HUES48 (cell line): Measurements from ENCODE around the gene WWC1.
A peak's percentile ranks its signal among the peaks of the same experiment; 100 is the strongest.

Experiments used
- H3K27ac ChIP-seq: one replicate; pipeline ENCODE4 v1.7.0; 2013; ENCODE audit warnings: low read depth, low read length, inconsistent platforms
- H3K27me3 ChIP-seq: 2 replicates; pipeline ENCODE4 v1.6.1; 2013; ENCODE audit warnings: mild to moderate bottlenecking, low read length; ENCODE audit not compliant: control insufficient read depth, insufficient read depth
- H3K36me3 ChIP-seq: 2 replicates; pipeline ENCODE4 v1.6.1; 2013; ENCODE audit warnings: low read length; ENCODE audit not compliant: control insufficient read depth, insufficient read depth
- H3K4me1 ChIP-seq: 2 replicates; pipeline ENCODE4 v1.6.1; 2013; ENCODE audit warnings: mild to moderate bottlenecking, low read length; ENCODE audit not compliant: control insufficient read depth, insufficient read depth
- H3K4me3 ChIP-seq: 2 replicates; pipeline ENCODE4 v1.5.1; 2013; ENCODE audit warnings: mild to moderate bottlenecking, low read depth, low read length
- H3K9ac ChIP-seq: 2 replicates; pipeline ENCODE4 v1.6.1; 2013; ENCODE audit warnings: mild to moderate bottlenecking, low read depth, low read length, moderate library complexity
- H3K9me3 ChIP-seq: 2 replicates; pipeline ENCODE4 v1.6.1; 2013; ENCODE audit warnings: low read length; ENCODE audit not compliant: control insufficient read depth, insufficient read depth

WWC1 gene

GRCh38 chr5:168469816-168470215, 178.4 kb downstream of the WWC1 start:
- Histone ChIP-seq H3K9me3 (no peaks in the 10 kb centered on the region), H3K4me3 (no peak overlapping the region), H3K36me3 (peaks cover 58% of the 10 kb centered on the region), H3K9ac (no peak overlapping the region), H3K27ac (no peak overlapping the region), H3K27me3 (no peaks in the 10 kb centered on the region), H3K4me1 (no peaks in the 10 kb centered on the region)

GRCh38 chr5:168471785-168472184, 180.3 kb downstream of the WWC1 start:
- Histone ChIP-seq H3K4me3 (no peak overlapping the region), H3K4me1 (no peaks in the 10 kb centered on the region), H3K27me3 (no peaks in the 10 kb centered on the region), H3K27ac (no peak overlapping the region), H3K9me3 (no peaks in the 10 kb centered on the region), H3K9ac (no peak overlapping the region), H3K36me3 (peaks cover 41% of the 10 kb centered on the region)

DNA sequence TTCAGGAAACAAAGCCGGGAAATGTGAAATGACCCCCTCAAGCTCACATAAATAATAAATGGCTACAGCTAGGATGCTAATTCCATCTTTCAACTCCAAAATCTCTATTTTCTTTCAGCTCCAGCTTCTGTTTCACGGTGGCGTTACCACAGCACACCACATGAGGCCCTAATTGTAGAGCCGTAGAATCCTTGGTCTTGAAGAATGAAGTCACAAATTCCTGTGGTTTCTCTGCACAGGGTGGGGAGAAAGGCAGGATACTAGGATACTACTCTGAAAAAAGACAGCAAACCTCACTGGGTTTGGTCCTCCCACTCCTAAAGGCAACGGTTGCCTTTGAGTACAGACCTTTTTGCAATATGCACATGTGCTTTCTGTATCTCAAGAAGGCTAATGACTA, 180.9 kb downstream of the WWC1 start:
- no peak overlapping the region for H3K4me3 ChIP-seq
- H3K27ac ChIP-seq: no peak overlapping the region
- H3K36me3 ChIP-seq: peaks cover 40% of the 10 kb centered on the region
- no peaks in the 10 kb centered on the region for H3K4me1 ChIP-seq
- H3K27me3 ChIP-seq: no peaks in the 10 kb centered on the region
- no peak overlapping the region for H3K9ac ChIP-seq
- H3K9me3 ChIP-seq: no peaks in the 10 kb centered on the region

DNA sequence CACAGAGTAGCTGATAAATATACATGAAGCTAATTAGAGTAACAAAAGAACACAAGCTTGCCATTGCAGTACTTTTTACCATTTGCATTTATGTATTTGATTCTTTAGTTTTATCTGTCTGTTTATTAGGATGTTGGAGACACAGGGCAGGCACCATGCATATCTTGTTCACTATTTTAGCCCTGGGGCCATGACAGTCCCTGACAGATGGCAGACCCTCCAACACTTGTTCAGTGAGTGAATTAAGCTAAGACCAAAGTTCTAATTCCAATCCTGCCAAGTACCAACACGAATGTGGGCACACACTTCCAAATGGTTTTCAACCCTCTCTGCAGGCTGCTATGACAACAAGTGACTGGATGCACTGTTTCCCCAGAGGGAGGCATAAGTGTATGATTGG, 182.9 kb downstream of the WWC1 start:
- no peaks in the 10 kb centered on the region for H3K4me1 ChIP-seq
- no peak overlapping the region for H3K27ac ChIP-seq
- H3K4me3 ChIP-seq: no peak overlapping the region

GRCh38 chr5:168477060-168477459, 185.6 kb downstream of the WWC1 start:
- H3K4me3 ChIP-seq: no peak overlapping the region
- no peak overlapping the region for H3K9ac ChIP-seq
- H3K27ac ChIP-seq: no peak overlapping the region
- H3K9me3 ChIP-seq: no peaks in the 10 kb centered on the region
- no peaks in the 10 kb centered on the region for H3K4me1 ChIP-seq
- 0 out of 2 replicates have a peak, but pooled peaks cover 5% of the 10 kb centered on the region for H3K36me3 ChIP-seq
- no peaks in the 10 kb centered on the region for H3K27me3 ChIP-seq

More for the DNA sequence above, 182.9 kb downstream of the WWC1 start:
- no peaks in the 10 kb centered on the region for H3K9me3 ChIP-seq
- H3K27me3 ChIP-seq: no peaks in the 10 kb centered on the region
- peaks cover 21% of the 10 kb centered on the region; the same call in 1 of the 2 replicates for H3K36me3 ChIP-seq
- H3K9ac ChIP-seq: no peak overlapping the region

GRCh38 chr5:168479166-168479565, 187.7 kb downstream of the WWC1 start:
- Histone ChIP-seq H3K9ac (no peak overlapping the region), H3K4me1 (no peaks in the 10 kb centered on the region), H3K27me3 (no peaks in the 10 kb centered on the region), H3K36me3 (no peaks in the 10 kb centered on the region), H3K4me3 (no peak overlapping the region), H3K9me3 (no peaks in the 10 kb centered on the region), H3K27ac (no peak overlapping the region)

GRCh38 chr5:168480601-168481000, 189.2 kb downstream of the WWC1 start:
- Histone ChIP-seq H3K27me3 (no peaks in the 10 kb centered on the region), H3K9me3 (no peaks in the 10 kb centered on the region), H3K27ac (no peak overlapping the region), H3K4me1 (no peaks in the 10 kb centered on the region), H3K36me3 (no peaks in the 10 kb centered on the region), H3K9ac (no peak overlapping the region), H3K4me3 (no peak overlapping the region)

DNA sequence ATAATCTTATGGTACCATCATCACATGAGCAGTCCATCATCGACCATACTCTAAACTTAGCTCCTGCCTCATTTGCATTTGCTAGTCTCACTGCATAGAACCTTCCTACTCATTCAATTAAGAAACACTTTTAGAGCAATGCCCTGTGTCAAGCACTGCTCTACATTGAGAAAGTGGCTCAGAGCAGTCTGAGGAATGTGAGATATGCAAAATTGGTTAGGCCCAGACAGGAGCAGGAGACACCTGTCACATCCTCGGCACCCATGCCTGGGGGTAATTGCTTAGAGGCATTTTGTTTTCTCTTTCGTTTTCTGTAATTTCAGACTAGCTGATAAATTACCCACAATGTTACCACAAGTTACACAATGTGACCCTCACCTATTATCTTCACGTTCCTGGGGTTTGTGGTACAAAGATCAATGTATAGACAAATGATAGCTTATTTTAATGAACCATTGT, 189.9 kb downstream of the WWC1 start:
- no peak overlapping the region for H3K9ac ChIP-seq
- no peak overlapping the region for H3K4me3 ChIP-seq

DNA sequence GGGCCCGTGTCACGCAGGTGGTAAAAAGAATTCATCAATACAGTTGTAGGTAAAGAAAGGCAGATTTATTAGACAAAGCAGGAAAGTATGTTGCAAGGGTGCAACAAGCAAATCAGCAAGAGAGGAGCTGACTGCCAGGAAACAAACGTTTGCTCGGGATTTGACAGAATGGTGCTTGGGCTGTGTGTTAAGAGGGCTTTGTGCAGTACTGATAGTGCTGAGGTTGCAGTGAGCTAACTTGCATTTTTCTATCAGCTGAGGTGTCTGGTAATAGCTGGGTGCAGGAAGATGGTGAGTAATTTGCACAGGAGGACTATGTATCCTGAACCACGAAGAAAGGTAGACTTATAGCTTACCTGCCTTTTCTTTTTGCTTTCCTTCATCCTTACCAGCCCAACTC, 190.9 kb downstream of the WWC1 start:
- peaks cover 2% of the 10 kb centered on the region; the same call in 1 of the 2 replicates for H3K4me1 ChIP-seq
- no peak overlapping the region for H3K27ac ChIP-seq
- no peaks in the 10 kb centered on the region for H3K9me3 ChIP-seq
- no peaks in the 10 kb centered on the region for H3K27me3 ChIP-seq
- no peaks in the 10 kb centered on the region for H3K36me3 ChIP-seq
- no peak overlapping the region for H3K9ac ChIP-seq
- no peak overlapping the region for H3K4me3 ChIP-seq

More for the DNA sequence above, 189.9 kb downstream of the WWC1 start:
- Histone ChIP-seq H3K27me3 (no peaks in the 10 kb centered on the region), H3K9me3 (no peaks in the 10 kb centered on the region), H3K4me1 (no peaks in the 10 kb centered on the region), H3K36me3 (no peaks in the 10 kb centered on the region), H3K27ac (no peak overlapping the region)

DNA sequence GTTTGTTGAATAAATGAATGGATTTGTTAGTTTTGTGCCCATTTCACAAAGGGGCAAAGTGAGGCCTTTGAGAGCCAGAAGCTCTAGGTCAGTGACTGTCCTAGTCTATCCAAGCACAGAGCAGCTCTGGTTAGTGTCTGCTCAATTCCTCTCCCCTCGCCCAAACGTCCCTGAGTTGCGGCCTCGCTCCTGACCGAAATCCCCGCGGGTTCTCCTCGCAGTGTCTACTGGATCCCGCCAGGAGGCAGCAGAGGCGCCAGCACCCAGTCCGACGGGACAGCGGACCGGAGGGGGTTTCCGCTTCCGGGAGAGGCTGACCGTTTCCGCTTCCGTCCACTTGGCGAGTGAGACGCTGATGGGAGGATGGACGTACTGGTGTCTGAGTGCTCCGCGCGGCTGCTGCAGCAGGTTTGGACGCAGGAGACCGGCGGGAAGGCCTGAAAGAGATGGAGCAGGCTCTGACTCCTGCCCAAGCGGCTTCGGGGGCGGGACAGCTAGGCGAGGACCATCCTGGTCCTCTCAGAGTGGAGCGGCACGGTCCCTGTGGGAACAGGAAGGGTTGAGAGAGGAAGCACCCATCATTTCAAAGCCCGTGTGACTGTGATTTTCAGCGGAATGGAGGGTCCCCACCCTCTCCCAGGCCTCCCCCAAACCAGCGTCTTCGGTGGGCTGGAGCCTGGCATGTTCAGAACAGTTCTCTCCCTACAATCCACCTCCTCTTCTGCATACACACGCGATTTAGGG, 194.9 kb downstream of the WWC1 start, which contains the start of gene RARS1:
TSS of gene RARS1 (plus strand) at position 336 of the 744 bp plus-strand sequence. CDS start at position 364, 28 bp downstream.
- H3K27me3 ChIP-seq: no peaks in the 10 kb centered on the region
- peaks cover 3% of the 10 kb centered on the region; the same call in 1 of the 2 replicates for H3K4me1 ChIP-seq
- H3K27ac ChIP-seq: no peak within 1 kb of the TSS
- no peaks in the 10 kb centered on the region for H3K9me3 ChIP-seq
- H3K4me3 ChIP-seq: peak within 1 kb of the TSS; percentile 90
- H3K9ac ChIP-seq: peak within 1 kb of the TSS; percentile 49
- H3K36me3 ChIP-seq: peaks cover 36% of the 10 kb centered on the region

GRCh38 chr5:168489059-168489458, 197.6 kb downstream of the WWC1 start:
- H3K36me3 ChIP-seq: peaks cover 64% of the 10 kb centered on the region
- peaks cover 3% of the 10 kb centered on the region; the same call in 1 of the 2 replicates for H3K4me1 ChIP-seq
- no peaks in the 10 kb centered on the region for H3K27me3 ChIP-seq
- no peak overlapping the region for H3K9ac ChIP-seq
- no peak overlapping the region for H3K27ac ChIP-seq
- H3K9me3 ChIP-seq: no peaks in the 10 kb centered on the region
- H3K4me3 ChIP-seq: no peak overlapping the region
